Cardiac fibroblast (primary cell): ENCODE data around the gene ZNF100.
"Not testable (repeated sequence)": the region's sequence is repeated elsewhere in the genome, so short reads cannot be mapped to it uniquely, and the experiment has no call there.

Source experiments
- DNase-seq, 2 donors: peaks; one replicate each; pipeline versions ENCODE4 v3.0.0 to v3.0.0-alpha.2; 2010; ENCODE audit warnings: low read depth in 2 of 2
- H3K4me3 ChIP-seq, 2 donors: replicated peaks in 1 of 2; 1 replicate in 1 of 2; 2 replicates in 1 of 2; pipeline ENCODE4 v1.5.1; 2011; ENCODE audit warnings: low read depth in 2 of 2, low read length in 2 of 2, mild to moderate bottlenecking in 2 of 2, moderate library complexity in 1 of 2
- TF ChIP-seq, protein P1 (sequence below): IDR thresholded peaks from one replicate; pipeline ENCODE4 v1.5.1; 2011; ENCODE audit warnings: low read depth, mild to moderate bottlenecking, low read length, inconsistent platforms

ZNF100 gene

GRCh38 chr19:21758296-21758695 lies 9.1 kb downstream of the ZNF100 start:
- no peak for DNase-seq
- H3K4me3 ChIP-seq, result no peak overlapping the region
- TF ChIP-seq, protein P1, sequence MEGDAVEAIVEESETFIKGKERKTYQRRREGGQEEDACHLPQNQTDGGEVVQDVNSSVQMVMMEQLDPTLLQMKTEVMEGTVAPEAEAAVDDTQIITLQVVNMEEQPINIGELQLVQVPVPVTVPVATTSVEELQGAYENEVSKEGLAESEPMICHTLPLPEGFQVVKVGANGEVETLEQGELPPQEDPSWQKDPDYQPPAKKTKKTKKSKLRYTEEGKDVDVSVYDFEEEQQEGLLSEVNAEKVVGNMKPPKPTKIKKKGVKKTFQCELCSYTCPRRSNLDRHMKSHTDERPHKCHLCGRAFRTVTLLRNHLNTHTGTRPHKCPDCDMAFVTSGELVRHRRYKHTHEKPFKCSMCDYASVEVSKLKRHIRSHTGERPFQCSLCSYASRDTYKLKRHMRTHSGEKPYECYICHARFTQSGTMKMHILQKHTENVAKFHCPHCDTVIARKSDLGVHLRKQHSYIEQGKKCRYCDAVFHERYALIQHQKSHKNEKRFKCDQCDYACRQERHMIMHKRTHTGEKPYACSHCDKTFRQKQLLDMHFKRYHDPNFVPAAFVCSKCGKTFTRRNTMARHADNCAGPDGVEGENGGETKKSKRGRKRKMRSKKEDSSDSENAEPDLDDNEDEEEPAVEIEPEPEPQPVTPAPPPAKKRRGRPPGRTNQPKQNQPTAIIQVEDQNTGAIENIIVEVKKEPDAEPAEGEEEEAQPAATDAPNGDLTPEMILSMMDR, result no peak

- H3K4me3 ChIP-seq, DNase-seq: not testable (repeated sequence)
Observed at GRCh38 chr19:21755555-21755954, 11.8 kb downstream of the ZNF100 start.

- no peak overlapping the region for H3K4me3 ChIP-seq
- DNase-seq, result peak; percentile 29 to 67
- TF ChIP-seq, protein P1, result no peak
Observed at GRCh38 chr19:21751384-21751783, 16.0 kb downstream of the ZNF100 start.

DNA sequence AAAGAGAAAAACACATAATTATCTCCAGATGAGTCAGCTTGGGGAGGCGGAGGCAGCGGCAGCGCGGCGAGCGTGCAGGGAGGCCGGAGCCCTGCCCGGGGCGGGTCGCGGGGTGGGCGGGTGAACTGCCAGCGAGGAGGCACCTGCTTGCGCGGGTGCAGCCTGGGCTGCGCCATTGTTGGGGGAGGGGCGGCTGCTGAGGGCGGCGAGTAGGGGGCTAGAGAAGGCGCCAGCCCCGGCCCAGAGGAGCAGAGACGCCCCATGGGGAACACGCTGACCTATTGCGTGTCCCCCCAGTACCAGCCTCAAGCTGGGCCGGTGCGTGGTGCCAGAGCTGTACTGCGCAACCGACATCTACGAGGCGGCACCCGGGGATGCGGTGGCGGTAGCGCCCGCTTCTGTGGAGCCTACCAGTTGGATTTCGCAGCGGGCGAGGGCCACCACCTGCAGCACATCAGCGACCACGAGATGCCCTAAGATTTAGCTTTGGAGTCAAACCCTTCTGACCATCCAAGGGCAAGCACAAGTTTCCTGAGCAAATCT lies 16.7 kb downstream of the ZNF100 start:
- no peak for DNase-seq
- TF ChIP-seq, protein P1, result no peak
- H3K4me3 ChIP-seq, result no peak overlapping the region

DNA sequence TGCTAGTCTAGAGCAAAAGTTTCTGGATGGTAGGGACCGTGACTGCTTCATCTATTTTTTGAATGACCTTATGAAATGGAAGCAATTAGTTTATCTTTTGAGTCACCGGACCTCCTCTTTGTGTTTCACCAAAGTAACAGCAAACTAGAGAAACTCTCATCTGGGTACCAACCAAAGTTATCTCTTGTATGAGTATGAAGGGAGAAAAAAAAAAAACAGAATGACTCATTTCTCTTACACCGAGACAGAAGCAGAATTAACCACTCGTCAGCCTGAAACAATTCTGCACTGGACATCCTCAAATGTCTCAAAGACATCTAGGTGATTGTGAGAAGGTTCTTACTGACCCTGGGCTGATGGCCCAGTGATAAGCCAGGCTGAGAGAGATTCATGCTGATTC lies 18.3 kb downstream of the ZNF100 start:
- no peak overlapping the region for H3K4me3 ChIP-seq
- TF ChIP-seq, protein P1, result no peak
- DNase-seq, result peak; percentile 8 to 53

- H3K4me3 ChIP-seq, result no peak overlapping the region
- TF ChIP-seq, protein P1, result no peak
- DNase-seq, result no peak
Observed at GRCh38 chr19:21748088-21748487, 19.3 kb downstream of the ZNF100 start.

- DNase-seq, result no peak
- no peak overlapping the region for H3K4me3 ChIP-seq
- TF ChIP-seq, protein P1, result no peak
Observed at GRCh38 chr19:21740559-21740958, 26.8 kb downstream of the ZNF100 start.

GRCh38 chr19:21726942-21727747 lies 40.2 kb downstream of the ZNF100 start:
- H3K4me3 ChIP-seq, DNase-seq: not testable (repeated sequence)
